ENCODE measurements around the gene PALD1. TPM values are rescaled to one million over a fixed set of nuclear protein-coding genes. Genes with fewer than 3 reads are reported as not detected.
"Not testable (repeated sequence)": the region's sequence is repeated elsewhere in the genome, so short reads cannot be mapped to it uniquely, and the experiment has no call there.

PALD1 gene
- total RNA-seq, 1 donor from 2014 or later: 11.0 TPM

GRCh38 chr10:70571636-70572439 lies 93.3 kb downstream of the PALD1 start:
- DNase-seq (ENCODE audit: low spot score): no peak

GRCh38 chr10:70573599-70574506 lies 95.3 kb downstream of the PALD1 start:
- DNase-seq (ENCODE audit: low spot score): no peak

- DNase-seq (ENCODE audit: low spot score): no peak
Observed at GRCh38 chr10:70575486-70575873, 96.9 kb downstream of the PALD1 start.

GRCh38 chr10:70575874-70576802 lies 97.6 kb downstream of the PALD1 start:
- no peak for DNase-seq (ENCODE audit: low spot score)

- no peak for DNase-seq (ENCODE audit: low spot score)
Observed at GRCh38 chr10:70576803-70577517, 98.4 kb downstream of the PALD1 start.

- DNase-seq (ENCODE audit: low spot score): no peak
Observed at GRCh38 chr10:70578371-70578947, 99.9 kb downstream of the PALD1 start.

GRCh38 chr10:70579234-70580002 lies 100.9 kb downstream of the PALD1 start:
- DNase-seq (ENCODE audit: low spot score): no peak

GRCh38 chr10:70581176-70581575 lies 102.6 kb downstream of the PALD1 start:
- DNase-seq (ENCODE audit: low spot score): not testable (repeated sequence)

GRCh38 chr10:70582793-70583668 lies 104.5 kb downstream of the PALD1 start:
- DNase-seq (ENCODE audit: low spot score): no peak

- no peak for DNase-seq (ENCODE audit: low spot score)
Observed at GRCh38 chr10:70583669-70584037, 105.1 kb downstream of the PALD1 start.

GRCh38 chr10:70584366-70584765 lies 105.8 kb downstream of the PALD1 start:
- no peak for DNase-seq (ENCODE audit: low spot score)

- no peak for DNase-seq (ENCODE audit: low spot score)
Observed at GRCh38 chr10:70584909-70585544, 106.5 kb downstream of the PALD1 start.

- DNase-seq (ENCODE audit: low spot score): no peak
Observed at GRCh38 chr10:70585578-70586169, 107.1 kb downstream of the PALD1 start.

GRCh38 chr10:70586348-70586930 lies 107.9 kb downstream of the PALD1 start:
- DNase-seq (ENCODE audit: low spot score): no peak

- DNase-seq (ENCODE audit: low spot score): no peak
Observed at GRCh38 chr10:70587045-70587658, 108.6 kb downstream of the PALD1 start.

- no peak for DNase-seq (ENCODE audit: low spot score)
Observed at GRCh38 chr10:70588255-70588654, 109.7 kb downstream of the PALD1 start.

All from ureter (tissue), 1 donor.